IMR-90 (cell line): ENCODE measurements around the gene NLGN1. TPM values are rescaled to one million over a fixed set of nuclear protein-coding genes. Genes with fewer than 3 reads are reported as not detected.

Source experiments
- ATAC-seq: fragments of 200-7000 bp; cut with Tn5 transposase; 2 replicates; pipeline ENCODE4 v1.9.1; 2020; ENCODE audit warnings: low read depth, mild to moderate bottlenecking, moderate library complexity
- BruUV-seq: library from RNA; stranded (reverse); fragments of 400-500 nt; replicated peaks from 2 replicates; lab custom pipeline; 2021; lab: Mats Ljungman, UMichigan
- CTCF ChIA-PET: fragments of 300-600 bp; formaldehyde crosslinking; extraction: SDS; loops from one replicate; lab custom pipeline; 2021; ENCODE audit warnings: antibody characterized with exemption; lab: Yijun Ruan, JAX
- POLR2A ChIA-PET: fragments of 300-600 bp; sonication (Branson Sonifier 250); formaldehyde crosslinking; loops from one replicate; lab custom pipeline; 2022; ENCODE audit warnings: antibody characterized with exemption; ENCODE audit not compliant: unreplicated experiment; lab: Charles Lee
- DNase-seq: peaks from one replicate; pipeline ENCODE4 v3.0.0; 2013
- H2AFZ ChIP-seq: replicated peaks from 2 replicates; pipeline ENCODE3; 2013; ENCODE audit warnings: low read length, mild to moderate bottlenecking; ENCODE audit not compliant: poor library complexity
- H2AK5ac ChIP-seq: 2 replicates; pipeline ENCODE4 v1.6.1; 2013; ENCODE audit warnings: low read depth, low read length, inconsistent platforms
- H2AK9ac ChIP-seq: replicated peaks from 2 replicates; pipeline ENCODE3; 2013; ENCODE audit warnings: mild to moderate bottlenecking, low read depth, low read length, moderate library complexity; ENCODE audit not compliant: poor library complexity
- H2BK120ac ChIP-seq: 2 replicates; pipeline ENCODE4 v1.6.1; 2013; ENCODE audit warnings: low read depth, low read length, inconsistent platforms
- H2BK15ac ChIP-seq: 3 replicates; pipeline ENCODE4 v1.6.1; 2013; ENCODE audit warnings: low read depth, low read length, inconsistent platforms
- H2BK20ac ChIP-seq: 2 replicates; pipeline ENCODE4 v1.6.1; 2013; ENCODE audit warnings: low read depth, mild to moderate bottlenecking, inconsistent platforms, low read length, moderate library complexity
- H2BK5ac ChIP-seq: 2 replicates; pipeline ENCODE4 v1.6.1; 2013; ENCODE audit warnings: mild to moderate bottlenecking, low read depth, low read length, inconsistent platforms; ENCODE audit not compliant: poor library complexity, severe bottlenecking
- H3K14ac ChIP-seq: replicated peaks from 2 replicates; pipeline ENCODE4 v1.6.1; 2013; ENCODE audit warnings: low read depth, low read length, inconsistent platforms
- H3K18ac ChIP-seq: 2 replicates; pipeline ENCODE4 v1.6.1; 2013; ENCODE audit warnings: low read depth, low read length, control low read depth
- H3K23ac ChIP-seq: 2 replicates; pipeline ENCODE4 v1.6.1; 2013; ENCODE audit warnings: low read depth, low read length, inconsistent platforms
- H3K27ac ChIP-seq: 2 replicates; pipeline ENCODE4 v1.5.1; 2013; ENCODE audit warnings: mild to moderate bottlenecking, control low read depth, low read length; ENCODE audit not compliant: insufficient read depth
- H3K27me3 ChIP-seq: 2 replicates; pipeline ENCODE4 v1.6.1; 2013; ENCODE audit warnings: low read length; ENCODE audit not compliant: control insufficient read depth, insufficient read depth
- H3K36me3 ChIP-seq: 2 replicates; pipeline ENCODE4 v1.6.1; 2013; ENCODE audit warnings: low read length, mixed read lengths; ENCODE audit not compliant: control insufficient read depth, insufficient read depth
- H3K4ac ChIP-seq: 2 replicates; pipeline ENCODE4 v1.6.1; 2013; ENCODE audit warnings: low read depth, low read length, inconsistent platforms
- H3K4me1 ChIP-seq: 2 replicates; pipeline ENCODE4 v1.6.1; 2013; ENCODE audit warnings: low read length, mixed read lengths; ENCODE audit not compliant: control insufficient read depth, insufficient read depth
- H3K4me2 ChIP-seq: 2 replicates; pipeline ENCODE4 v1.6.1; 2013; ENCODE audit warnings: low read depth, mild to moderate bottlenecking, control low read depth, low read length, moderate library complexity
- H3K4me3 ChIP-seq: 2 replicates; pipeline ENCODE4 v1.5.1; 2013; ENCODE audit warnings: low read depth, mild to moderate bottlenecking, control low read depth, low read length, moderate library complexity; ENCODE audit not compliant: insufficient read depth
- H3K56ac ChIP-seq: 2 replicates; pipeline ENCODE4 v1.6.1; 2013; ENCODE audit warnings: low read length, inconsistent platforms; ENCODE audit not compliant: insufficient read depth; ENCODE audit errors: extremely low read depth
- H3K79me1 ChIP-seq, 2 experiments: 2 replicates each; pipeline ENCODE4 v1.6.1; 2013; ENCODE audit warnings: low read length in 2 of 2, inconsistent platforms in 1 of 2, low read depth in 1 of 2
- H3K9ac ChIP-seq: 2 replicates; pipeline ENCODE4 v1.6.1; 2013; ENCODE audit warnings: low read depth, low read length, control low read depth
- H3K9me1 ChIP-seq: 2 replicates; pipeline ENCODE4 v1.6.1; 2013; ENCODE audit warnings: low read length, inconsistent platforms; ENCODE audit not compliant: insufficient read depth
- H3K9me3 ChIP-seq: 2 replicates; pipeline ENCODE4 v1.6.1; 2013; ENCODE audit warnings: low read length; ENCODE audit not compliant: control insufficient read depth, insufficient read depth
- H4K20me1 ChIP-seq: 2 replicates; pipeline ENCODE4 v1.6.1; 2013; ENCODE audit warnings: low read length, inconsistent platforms; ENCODE audit not compliant: insufficient read depth
- H4K5ac ChIP-seq: 2 replicates; pipeline ENCODE4 v1.6.1; 2013; ENCODE audit warnings: mild to moderate bottlenecking, low read depth, low read length, control low read depth
- H4K8ac ChIP-seq, 2 experiments: 2 replicates each; pipeline ENCODE4 v1.6.1; 2013; ENCODE audit warnings: low read depth in 2 of 2, low read length in 2 of 2, control low read depth in 1 of 2, inconsistent platforms in 1 of 2
- H4K91ac ChIP-seq: 2 replicates; pipeline ENCODE4 v1.6.1; 2013; ENCODE audit warnings: low read depth, low read length, inconsistent platforms; ENCODE audit not compliant: insufficient read depth
- BHLHE40 ChIP-seq: fragments of 150-350 bp; IDR thresholded peaks from 2 replicates; pipeline ENCODE4 v1.6.1; 2016; ENCODE audit warnings: mild to moderate bottlenecking, low read depth, low read length
- CEBPB ChIP-seq: IDR thresholded peaks from 2 replicates; pipeline ENCODE4 v1.6.1; 2012; ENCODE audit warnings: low read depth, low read length, improper control_type of control experiment
- CHD1 ChIP-seq: IDR thresholded peaks from 2 replicates; pipeline ENCODE4 v1.6.1; 2012; ENCODE audit warnings: low read depth, low read length, improper control_type of control experiment
- CTCF ChIP-seq: conservative IDR thresholded peaks from 2 replicates; pipeline ENCODE4 v1.5.1; 2012; ENCODE audit warnings: mild to moderate bottlenecking, low read depth, low read length, improper control_type of control experiment
- ELK1 ChIP-seq: fragments of 150-350 bp; IDR thresholded peaks from 2 replicates; pipeline ENCODE4 v1.6.1; 2016; ENCODE audit warnings: low read depth, mild to moderate bottlenecking, low read length, moderate library complexity, borderline replicate concordance
- FOS ChIP-seq: fragments of 150-350 bp; IDR thresholded peaks from 2 replicates; pipeline ENCODE4 v1.6.1; 2016; ENCODE audit warnings: low read depth, low read length
- MAFK ChIP-seq: IDR thresholded peaks from 2 replicates; pipeline ENCODE4 v1.6.1; 2012; ENCODE audit warnings: low read depth, low read length, improper control_type of control experiment
- MAZ ChIP-seq: IDR thresholded peaks from 2 replicates; pipeline ENCODE4 v1.6.1; 2012; ENCODE audit warnings: low read depth, mild to moderate bottlenecking, low read length, improper control_type of control experiment, moderate library complexity, borderline replicate concordance
- MXI1 ChIP-seq: IDR thresholded peaks from 2 replicates; pipeline ENCODE4 v1.6.1; 2012; ENCODE audit warnings: low read depth, mild to moderate bottlenecking, low read length, moderate library complexity, borderline replicate concordance
- NFE2L2 ChIP-seq: fragments of 150-350 bp; IDR thresholded peaks from 2 replicates; pipeline ENCODE4 v1.6.1; 2016; ENCODE audit warnings: low read depth, mild to moderate bottlenecking, low read length
- POLR2A ChIP-seq: IDR thresholded peaks from 2 replicates; pipeline ENCODE4 v1.6.1; 2012; ENCODE audit warnings: mild to moderate bottlenecking, low read depth, low read length
- RAD21 ChIP-seq: IDR thresholded peaks from 2 replicates; pipeline ENCODE4 v1.6.1; 2012; ENCODE audit warnings: low read length, improper control_type of control experiment
- RCOR1 ChIP-seq: IDR thresholded peaks from 2 replicates; pipeline ENCODE4 v1.6.1; 2012; ENCODE audit warnings: mild to moderate bottlenecking, low read length, improper control_type of control experiment; ENCODE audit not compliant: insufficient replicate concordance
- RFX5 ChIP-seq: IDR thresholded peaks from 2 replicates; pipeline ENCODE4 v1.8.0; 2012; ENCODE audit warnings: low read depth, mild to moderate bottlenecking, low read length, moderate library complexity
- SMC3 ChIP-seq: fragments of 150-350 bp; IDR thresholded peaks from 2 replicates; pipeline ENCODE4 v1.6.1; 2016; ENCODE audit warnings: low read depth, mild to moderate bottlenecking, antibody characterized with exemption, low read length, moderate library complexity
- WGBS, 2 experiments: methylation state at CpG; one replicate each; pipeline versions ENCODE4 v1.1.5 to v1.1.7; 2013; ENCODE audit warnings: missing lambda C conversion rate in 2 of 2; ENCODE audit not compliant: insufficient read length in 1 of 2; ENCODE audit errors: extremely low coverage in 2 of 2; 5-methylcytosine and 5-hydroxymethylcytosine counted together
- dilution Hi-C: fragments of 300-500 bp; cut with HindIII; formaldehyde crosslinking; loops from one replicate; pipeline ENCODE4 v1.14.3; 2018; ENCODE audit warnings: low sequenced_read_pairs; ENCODE audit not compliant: unreplicated experiment
- in situ Hi-C: fragments of 300-500 bp; cut with MboI; formaldehyde crosslinking; loops from 3 replicates; pipeline ENCODE4 v1.14.3; 2019; ENCODE audit warnings: low sequenced_read_pairs, inconsistent platforms, mixed read lengths
- intact Hi-C: fragments of 100-400 bp; cut with micrococcal nuclease; formaldehyde crosslinking; loops from 2 replicates; pipeline ENCODE4 v1.10.0; 2022
- polyA plus RNA-seq, 3 experiments: library from polyadenylated mRNA; depleted of rRNA; stranded (reverse); fragments of >200 nt; gene quantifications; 2 replicates each; pipeline ENCODE4 v1.2.3, GENCODE V29; 2012; ENCODE audit warnings: low replicate concordance in 1 of 3
- total RNA-seq: library from RNA; depleted of rRNA; stranded (reverse); fragments of >200 nt; gene quantifications from 2 replicates; pipeline ENCODE4 v1.2.3, GENCODE V29; 2012

NLGN1 gene
- total and polyA plus RNA-seq, 2 of the 4 experiments (the other 2 are of a cell fraction), result 1.8 to 12.5 TPM

GRCh38 chr3:173796890-173797289 lies 399.3 kb downstream of the NLGN1 start:
- Histone ChIP-seq H3K27me3 (no peaks in the 10 kb centered on the region), H2AFZ (no peak overlapping the region), H2AK9ac (no peak overlapping the region), H3K14ac (no peak overlapping the region), H3K27ac (no peak overlapping the region), H3K23ac (no peak overlapping the region), H2BK5ac (no peak overlapping the region), H3K36me3 (no peaks in the 10 kb centered on the region), H2BK20ac (no peak overlapping the region), H3K4me2 (no peak overlapping the region), H3K56ac (no peak overlapping the region), H4K8ac (no peak overlapping the region), H3K9me3 (no peaks in the 10 kb centered on the region), H2BK120ac (no peak overlapping the region), H3K9me1 (no peaks in the 10 kb centered on the region), H2BK15ac (no peak overlapping the region), H3K18ac (no peak overlapping the region), H3K79me1 (no peaks in the 10 kb centered on the region), H2AK5ac (no peak overlapping the region), H4K20me1 (no peaks in the 10 kb centered on the region), H3K4me1 (no peaks in the 10 kb centered on the region), H4K5ac (no peak overlapping the region), H3K4me3 (no peak overlapping the region), H3K4ac (no peak overlapping the region), H4K91ac (no peak overlapping the region), H3K9ac (no peak overlapping the region)
- in situ Hi-C loops, result no loop called here
- ChIA-PET CTCF (no interaction called here), POLR2A (interaction anchor here (0.5 kb wide), 1 partner anchor 136 kb away, joined by 3 read pairs; no protein-coding TSS in a partner anchor)
- no peak for DNase-seq
- TF ChIP-seq MAFK (no peak), CHD1 (no peak), BHLHE40 (no peak), POLR2A (no peak), CTCF (no peak), NFE2L2 (no peak), CEBPB (no peak), ELK1 (no peak), MXI1 (no peak), MAZ (no peak), RFX5 (no peak), SMC3 (no peak), RCOR1 (no peak), RAD21 (no peak), FOS (no peak)
- no CpG with 5 or more reads among the region's 3 CpGs for WGBS, 2 experiments
- no TSS peak for BruUV-seq
- dilution Hi-C loops, result no loop called here
- intact Hi-C loops, result no loop called here
- ATAC-seq, result no peak; the same call in 1 of the 2 replicates
